Measurements from ENCODE around the gene ACE. TPM values are rescaled to one million over a fixed set of nuclear protein-coding genes. Genes with fewer than 3 reads are reported as not detected.

Gene ACE
- total and polyA plus RNA-seq, 4 donors, result 5.5 to 87.3 (median 35.3) TPM

GRCh38 chr17:63528183-63528582, 51.3 kb downstream of the ACE start:
- Histone ChIP-seq H3K36me3 (ENCODE audit: control insufficient read depth in 4 of 4, insufficient read depth in 4 of 4, low read length in 4 of 4) (no peaks in the 10 kb centered on the region), H3K27ac (ENCODE audit: low read depth in 1 of 2, low read length in 1 of 2) (no peak overlapping the region), H3K4me1 (ENCODE audit: control insufficient read depth in 5 of 5, insufficient read depth in 5 of 5, low read length in 5 of 5) (peaks cover 0 to 4% (median 0%) of the 10 kb centered on the region in 5 donors), H3K9ac (ENCODE audit: insufficient read depth in 1 of 2, low read length in 2 of 2) (no peak overlapping the region), H3K4me3 (no peak overlapping the region), H3K27me3 (ENCODE audit: control insufficient read depth in 3 of 3, insufficient read depth in 3 of 3, low read length in 2 of 3) (peaks cover 0 to 10% (median 2%) of the 10 kb centered on the region in 3 donors), H3K9me3 (ENCODE audit: control insufficient read depth in 4 of 4, insufficient read depth in 3 of 4, low read length in 3 of 4) (no peaks in the 10 kb centered on the region)
- WGBS, 2 donors, result 90 to 91% methylated on average over 9 of the region's 9 CpGs
- no peak for DNase-seq
- ATAC-seq (ENCODE audit: insufficient read depth, low FRiP score), result no peak
- TF ChIP-seq CTCF (IDR thresholded peaks at IDR 0.05; ENCODE audit: control extremely low read depth, extremely low read depth), result no peak

GRCh38 chr17:63529711-63530556, 53.1 kb downstream of the ACE start:
- DNase-seq, result no peak
- no peak for ATAC-seq (ENCODE audit: insufficient read depth, low FRiP score)

GRCh38 chr17:63530557-63531021, 53.7 kb downstream of the ACE start:
- Histone ChIP-seq H3K9me3 (ENCODE audit: control insufficient read depth in 4 of 4, insufficient read depth in 3 of 4, low read length in 3 of 4) (no peaks in the 10 kb centered on the region), H3K9ac (ENCODE audit: insufficient read depth in 1 of 2, low read length in 2 of 2) (no peak overlapping the region), H3K4me1 (ENCODE audit: control insufficient read depth in 5 of 5, insufficient read depth in 5 of 5, low read length in 5 of 5) (no peaks in the 10 kb centered on the region), H3K4me3 (no peak overlapping the region), H3K27ac (ENCODE audit: low read depth in 1 of 2, low read length in 1 of 2) (no peak overlapping the region), H3K36me3 (ENCODE audit: control insufficient read depth in 4 of 4, insufficient read depth in 4 of 4, low read length in 4 of 4) (no peaks in the 10 kb centered on the region), H3K27me3 (ENCODE audit: control insufficient read depth in 3 of 3, insufficient read depth in 3 of 3, low read length in 2 of 3) (peaks cover 0 to 4% (median 0%) of the 10 kb centered on the region in 3 donors)
- ATAC-seq (ENCODE audit: insufficient read depth, low FRiP score) (no peak), DNase-seq (no peak)
- TF ChIP-seq CTCF (IDR thresholded peaks at IDR 0.05; ENCODE audit: control extremely low read depth, extremely low read depth), result no peak
- WGBS, 2 donors, result 84 to 91% methylated on average over 3 of the region's 3 CpGs

More at GRCh38 chr17:63529711-63530556, 53.1 kb downstream of the ACE start:
- Histone ChIP-seq H3K27me3 (ENCODE audit: control insufficient read depth in 3 of 3, insufficient read depth in 3 of 3, low read length in 2 of 3) (peaks cover 0 to 6% (median 0%) of the 10 kb centered on the region in 3 donors), H3K27ac (ENCODE audit: low read depth in 1 of 2, low read length in 1 of 2) (no peak overlapping the region), H3K4me1 (ENCODE audit: control insufficient read depth in 5 of 5, insufficient read depth in 5 of 5, low read length in 5 of 5) (no peaks in the 10 kb centered on the region), H3K9ac (ENCODE audit: insufficient read depth in 1 of 2, low read length in 2 of 2) (no peak overlapping the region), H3K9me3 (ENCODE audit: control insufficient read depth in 4 of 4, insufficient read depth in 3 of 4, low read length in 3 of 4) (no peaks in the 10 kb centered on the region), H3K4me3 (no peak overlapping the region), H3K36me3 (ENCODE audit: control insufficient read depth in 4 of 4, insufficient read depth in 4 of 4, low read length in 4 of 4) (no peaks in the 10 kb centered on the region)
- 86 to 92% methylated on average over 26 of the region's 26 CpGs for WGBS, 2 donors
- TF ChIP-seq CTCF (IDR thresholded peaks at IDR 0.05; ENCODE audit: control extremely low read depth, extremely low read depth), result no peak
